Thymus (tissue), 11 donors: Measurements from ENCODE around the gene SMPDL3B. TPM values are rescaled to one million over a fixed set of nuclear protein-coding genes. Genes with fewer than 3 reads are reported as not detected.

ENCODE experiments used
- DNase-seq, 9 donors: peaks; one replicate each; pipeline ENCODE4 v3.0.0-alpha.2; 2013; ENCODE audit warnings: low spot score in 9 of 9, low read depth in 6 of 9, missing footprints in 1 of 9
- H3K27ac ChIP-seq, 2 donors: one replicate each; pipeline ENCODE4 v1.5.1; 2013; ENCODE audit warnings: control low read depth in 1 of 2, low read depth in 1 of 2, low read length in 1 of 2, mild to moderate bottlenecking in 1 of 2, moderate library complexity in 1 of 2
- H3K27me3 ChIP-seq, 2 donors: one replicate each; pipeline ENCODE4 v1.5.1; 2013; ENCODE audit warnings: low read length in 1 of 2; ENCODE audit not compliant: control insufficient read depth in 2 of 2, insufficient read depth in 1 of 2
- H3K36me3 ChIP-seq, 2 donors: one replicate each; pipeline ENCODE4 v1.5.1; 2013; ENCODE audit warnings: low read length in 1 of 2, mild to moderate bottlenecking in 1 of 2, moderate library complexity in 1 of 2; ENCODE audit not compliant: control insufficient read depth in 2 of 2, insufficient read depth in 2 of 2
- H3K4me1 ChIP-seq, 2 donors: one replicate each; pipeline ENCODE4 v1.5.1; 2013; ENCODE audit warnings: low read length in 2 of 2; ENCODE audit not compliant: control insufficient read depth in 2 of 2, insufficient read depth in 2 of 2
- H3K4me3 ChIP-seq, 2 donors: one replicate each; pipeline ENCODE4 v1.5.1; 2013; ENCODE audit warnings: low read length in 2 of 2, control low read depth in 1 of 2, mild to moderate bottlenecking in 1 of 2
- H3K9me3 ChIP-seq, 2 donors: one replicate each; pipeline ENCODE4 v1.5.1; 2013; ENCODE audit warnings: low read length in 1 of 2, mild to moderate bottlenecking in 1 of 2; ENCODE audit not compliant: control insufficient read depth in 2 of 2, insufficient read depth in 1 of 2
- WGBS: extraction: QIAGEN DNeasy Blood & Tissue Kit; methylation state at CpG from one replicate; pipeline ENCODE4 v1.1.7; 2013; 5-methylcytosine and 5-hydroxymethylcytosine counted together
- polyA plus RNA-seq: library from polyadenylated mRNA; stranded (reverse); fragments of 200-250 nt; gene quantifications from one replicate; pipeline ENCODE4 v1.2.3, GENCODE V29; 2013
- total RNA-seq: library from RNA; stranded (reverse); fragments of 120-200 nt; gene quantifications from one replicate; pipeline ENCODE4 v1.2.4, GENCODE V29; 2013
- donor health status: healthy.

Gene SMPDL3B
- total and polyA plus RNA-seq, 2 donors, result 0.76 to 1.9 TPM

DNA sequence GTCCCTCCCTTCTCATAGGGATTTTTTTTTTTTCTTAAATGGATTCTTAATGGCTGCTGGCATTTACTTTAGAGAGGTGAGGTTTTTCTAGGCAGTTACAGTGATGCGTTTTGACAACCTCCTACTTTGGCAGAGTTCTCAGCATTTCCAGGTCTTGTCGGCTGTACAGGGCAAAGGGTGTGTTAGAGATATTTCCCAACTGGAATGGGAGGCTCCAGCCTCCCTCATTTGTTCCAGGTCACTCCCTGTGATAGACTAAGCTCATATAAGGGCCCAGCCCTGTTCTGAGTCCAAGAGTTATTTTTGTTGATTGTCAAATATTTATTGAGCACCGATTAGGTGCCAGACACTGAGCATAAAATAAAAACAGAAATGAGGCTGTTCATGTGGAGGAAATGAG, 17.3 kb downstream of the SMPDL3B start:
- Histone ChIP-seq H3K27ac (no peak overlapping the region), H3K4me3 (no peak overlapping the region), H3K27me3 (no peaks in the 10 kb centered on the region), H3K36me3 (no peaks in the 10 kb centered on the region), H3K4me1 (no peaks in the 10 kb centered on the region), H3K9me3 (no peaks in the 10 kb centered on the region)
- no peak for DNase-seq
- 96% methylated on average over 3 of the region's 3 CpGs for WGBS

DNA sequence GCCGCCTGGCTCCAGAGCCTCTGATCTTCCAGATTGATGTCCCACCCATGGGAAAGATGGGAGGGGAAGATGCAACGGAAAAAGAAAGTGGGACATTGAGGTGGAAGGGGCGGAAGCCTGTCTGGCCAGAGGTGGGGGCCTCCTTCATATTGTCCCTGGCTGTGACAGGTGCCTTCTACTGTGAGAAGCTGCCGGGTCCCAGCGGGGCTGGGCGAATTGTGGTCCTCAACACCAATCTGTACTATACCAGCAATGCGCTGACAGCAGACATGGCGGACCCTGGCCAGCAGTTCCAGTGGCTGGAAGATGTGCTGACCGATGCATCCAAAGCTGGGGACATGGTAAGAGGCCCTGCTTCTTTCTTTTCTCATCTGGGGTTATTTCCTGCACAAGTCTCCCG, 19.4 kb downstream of the SMPDL3B start:
- H3K4me1 ChIP-seq, result peaks cover 0 to 4% of the 10 kb centered on the region in 2 donors
- H3K36me3 ChIP-seq, result no peaks in the 10 kb centered on the region
- 98% methylated on average over 10 of the region's 10 CpGs for WGBS
- no peak overlapping the region for H3K4me3 ChIP-seq
- H3K9me3 ChIP-seq, result no peaks in the 10 kb centered on the region
- no peak overlapping the region for H3K27ac ChIP-seq
- DNase-seq, result no peak
- no peaks in the 10 kb centered on the region for H3K27me3 ChIP-seq

DNA sequence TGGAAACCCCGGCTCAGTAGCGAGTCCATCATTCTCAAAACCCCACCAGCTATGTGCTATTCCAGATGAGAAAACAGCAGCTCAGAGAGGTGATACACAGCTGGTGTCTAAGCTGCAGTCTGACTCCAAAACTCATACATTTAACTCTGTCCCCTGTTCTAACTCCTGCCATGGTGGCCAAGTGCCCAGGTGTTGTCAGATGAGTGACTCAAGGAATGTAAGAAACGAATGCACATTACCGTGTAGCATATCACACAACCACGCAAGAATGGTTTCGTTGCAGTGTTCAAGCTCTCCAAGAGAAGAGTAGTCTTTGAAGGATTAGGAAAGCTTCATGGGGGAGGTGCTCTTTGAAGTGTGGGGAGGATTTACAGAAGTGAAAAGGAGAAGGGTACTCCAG, 20.3 kb downstream of the SMPDL3B start:
- no peak overlapping the region for H3K27ac ChIP-seq
- H3K27me3 ChIP-seq, result no peaks in the 10 kb centered on the region
- peaks cover under 1 to 8% of the 10 kb centered on the region in 2 donors for H3K4me1 ChIP-seq
- no peaks in the 10 kb centered on the region for H3K9me3 ChIP-seq
- H3K36me3 ChIP-seq, result no peaks in the 10 kb centered on the region
- DNase-seq, result no peak
- no peak overlapping the region for H3K4me3 ChIP-seq
- WGBS, result 93% methylated on average over 6 of the region's 6 CpGs

- peaks cover 14 to 20% of the 10 kb centered on the region in 2 donors for H3K4me1 ChIP-seq
- H3K27ac ChIP-seq, result no peak overlapping the region
- no peak overlapping the region for H3K4me3 ChIP-seq
- no peak for DNase-seq
- no peaks in the 10 kb centered on the region for H3K9me3 ChIP-seq
- WGBS, result 89% methylated on average over 6 of the region's 6 CpGs
- H3K27me3 ChIP-seq, result no peaks in the 10 kb centered on the region
- no peaks in the 10 kb centered on the region for H3K36me3 ChIP-seq
Measured at GRCh38 chr1:27956761-27957160, 22.0 kb downstream of the SMPDL3B start.

GRCh38 chr1:27957655-27958054, 22.9 kb downstream of the SMPDL3B start:
- H3K4me3 ChIP-seq, result no peak overlapping the region
- no peak for DNase-seq
- no peaks in the 10 kb centered on the region for H3K36me3 ChIP-seq
- no peaks in the 10 kb centered on the region for H3K9me3 ChIP-seq
- 97% methylated on average over 5 of the region's 5 CpGs for WGBS
- H3K27me3 ChIP-seq, result no peaks in the 10 kb centered on the region
- H3K4me1 ChIP-seq, result peaks cover 14 to 20% of the 10 kb centered on the region in 2 donors
- H3K27ac ChIP-seq, result no peak overlapping the region

DNA sequence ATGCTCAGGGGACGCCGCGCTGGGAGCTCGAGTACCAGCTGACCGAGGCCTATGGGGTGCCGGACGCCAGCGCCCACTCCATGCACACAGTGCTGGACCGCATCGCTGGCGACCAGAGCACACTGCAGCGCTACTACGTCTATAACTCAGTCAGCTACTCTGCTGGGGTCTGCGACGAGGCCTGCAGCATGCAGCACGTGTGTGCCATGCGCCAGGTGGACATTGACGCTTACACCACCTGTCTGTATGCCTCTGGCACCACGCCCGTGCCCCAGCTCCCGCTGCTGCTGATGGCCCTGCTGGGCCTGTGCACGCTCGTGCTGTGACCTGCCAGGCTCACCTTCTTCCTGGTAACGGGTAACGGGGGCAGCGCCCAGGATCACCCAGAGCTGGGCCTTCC, 23.7 kb downstream of the SMPDL3B start:
- Histone ChIP-seq H3K27me3 (no peaks in the 10 kb centered on the region), H3K36me3 (peaks cover 0 to 2% of the 10 kb centered on the region in 2 donors), H3K9me3 (no peaks in the 10 kb centered on the region), H3K27ac (no peak overlapping the region), H3K4me1 (peaks cover 14 to 20% of the 10 kb centered on the region in 2 donors), H3K4me3 (no peak overlapping the region)
- 98% methylated on average over 26 of the region's 26 CpGs for WGBS
- DNase-seq, result no peak

DNA sequence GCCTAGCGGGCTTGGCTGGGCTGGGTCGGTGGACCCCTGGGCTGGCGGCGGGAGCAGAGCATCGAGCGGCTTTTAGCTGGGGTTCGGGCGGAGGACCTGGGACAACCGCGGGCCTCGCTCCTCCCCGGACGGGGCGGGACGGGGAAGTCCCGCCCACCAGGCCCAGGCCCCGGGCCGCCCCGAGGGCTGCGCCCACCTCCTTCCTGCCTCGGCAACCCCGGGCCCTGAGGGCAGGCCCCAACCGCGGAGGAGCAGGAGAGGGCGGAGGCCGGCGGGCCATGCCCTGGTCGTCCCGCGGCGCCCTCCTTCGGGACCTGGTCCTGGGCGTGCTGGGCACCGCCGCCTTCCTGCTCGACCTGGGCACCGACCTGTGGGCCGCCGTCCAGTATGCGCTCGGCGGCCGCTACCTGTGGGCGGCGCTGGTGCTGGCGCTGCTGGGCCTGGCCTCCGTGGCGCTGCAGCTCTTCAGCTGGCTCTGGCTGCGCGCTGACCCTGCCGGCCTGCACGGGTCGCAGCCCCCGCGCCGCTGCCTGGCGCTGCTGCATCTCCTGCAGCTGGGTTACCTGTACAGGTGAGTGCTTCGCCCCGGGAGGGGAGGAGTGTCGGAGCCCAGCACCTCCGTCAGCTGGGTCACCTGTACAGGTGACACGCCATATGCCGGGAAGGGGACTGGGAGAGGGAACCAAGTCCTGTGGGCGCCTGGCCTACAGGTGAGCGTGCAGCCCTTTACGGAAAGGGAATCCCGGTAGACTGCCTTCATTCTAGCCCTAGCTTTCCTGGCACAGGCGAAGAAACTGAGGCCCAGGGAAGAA, 25.2 kb downstream of the SMPDL3B start, which contains the start of gene XKR8:
XKR8 (plus strand) TSS at position 182 of the 812 bp plus-strand sequence; CDS start at position 279, 97 bp downstream.
- peak within 1 kb of the TSS; percentile 82 to 86 for H3K4me3 ChIP-seq
- H3K27ac ChIP-seq, result peak within 1 kb of the TSS; percentile 81 to 89
- H3K27me3 ChIP-seq, result no peaks in the 10 kb centered on the region
- peaks cover 10 to 15% of the 10 kb centered on the region in 2 donors for H3K36me3 ChIP-seq
- no peaks in the 10 kb centered on the region for H3K9me3 ChIP-seq
- peak; percentile 50 to 93 (median 78) for DNase-seq
- WGBS, result 4% methylated on average over 68 of the region's 68 CpGs
- peaks cover 14 to 20% of the 10 kb centered on the region in 2 donors for H3K4me1 ChIP-seq

DNA sequence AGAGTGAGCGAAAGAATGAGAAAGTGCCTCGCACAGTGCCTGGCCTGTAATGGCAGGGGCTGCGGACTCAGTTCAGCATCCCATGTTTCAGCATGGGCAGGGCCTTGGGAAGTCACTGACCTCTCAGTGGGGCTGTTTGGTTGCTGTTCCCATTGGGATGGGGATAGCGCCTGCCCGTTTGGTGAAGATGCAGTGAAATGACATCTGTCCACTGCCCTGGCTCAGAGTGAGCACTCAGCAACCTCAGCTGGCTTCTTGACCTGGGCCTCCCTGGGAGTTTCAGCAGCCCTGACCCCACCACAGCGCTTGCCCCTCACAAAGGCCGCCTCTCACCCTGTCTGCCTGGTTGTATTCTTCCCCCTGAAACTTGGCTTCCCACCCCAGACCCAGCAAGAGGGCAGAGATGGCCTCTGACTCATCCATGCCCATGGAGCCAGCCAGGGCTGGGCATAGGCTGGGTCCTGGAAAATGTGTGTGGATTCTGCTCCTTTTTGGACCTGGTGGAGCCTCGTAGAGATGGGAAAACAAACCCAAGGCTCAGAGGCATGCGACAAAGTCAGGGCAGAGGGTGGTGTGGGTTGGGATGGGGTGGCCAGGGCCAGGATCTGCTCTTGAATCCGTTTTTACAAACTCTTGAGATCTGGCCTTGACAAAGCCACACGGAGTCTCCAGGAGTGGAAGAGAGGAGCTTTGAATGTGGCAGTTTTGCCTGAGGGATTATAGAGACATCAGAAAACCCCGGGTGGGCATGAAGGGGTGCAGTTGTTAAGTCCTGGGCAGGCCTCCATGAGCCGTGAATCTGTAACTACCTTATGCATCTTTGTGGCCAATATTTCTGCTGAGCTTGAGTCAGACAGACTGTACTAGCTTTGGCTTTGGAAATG, 26.2 kb downstream of the SMPDL3B start:
- DNase-seq, result no peak
- Histone ChIP-seq H3K27me3 (no peaks in the 10 kb centered on the region), H3K4me1 (peaks cover 14 to 20% of the 10 kb centered on the region in 2 donors), H3K4me3 (peak overlapping the region; percentile 82 to 86), H3K27ac (no peak overlapping the region), H3K9me3 (no peaks in the 10 kb centered on the region), H3K36me3 (peaks cover 16 to 20% of the 10 kb centered on the region in 2 donors)
- WGBS, result 94% methylated on average over 13 of the region's 13 CpGs
